KG1 (cell line): Measurements from ENCODE around the gene ZNF142.
A peak's percentile ranks its signal among the peaks of the same experiment; 100 is the strongest.

Experiments used
- DNase-seq: peaks from one replicate; lab custom pipeline; 2025; lab: John Stamatoyannopoulos, UW

ZNF142 gene

GRCh38 chr2:218659258-218659987, at the start of gene ZNF142, which contains the start of gene BCS1L:
ZNF142 (minus strand) TSS chr2:218659623; CDS start chr2:218656429, 3,194 bp downstream.
BCS1L (plus strand) TSS chr2:218659683; CDS start chr2:218660988, 1,305 bp downstream.
- peak; percentile 92 for DNase-seq

GRCh38 chr2:218708086-218708485, 48.7 kb upstream of the ZNF142 start:
- DNase-seq: no peak

- DNase-seq: no peak
Measured at GRCh38 chr2:218703341-218703740, 43.9 kb upstream of the ZNF142 start.

- DNase-seq: no peak
Measured at GRCh38 chr2:218701806-218702205, 42.4 kb upstream of the ZNF142 start.

- DNase-seq: no peak
Measured at GRCh38 chr2:218698885-218699284, 39.5 kb upstream of the ZNF142 start.

GRCh38 chr2:218694405-218695145, 35.2 kb upstream of the ZNF142 start:
- no peak for DNase-seq

- no peak for DNase-seq
Measured at GRCh38 chr2:218691234-218691633, 31.8 kb upstream of the ZNF142 start.

- peak; percentile 28 for DNase-seq
Measured at GRCh38 chr2:218687400-218688060, 28.1 kb upstream of the ZNF142 start.

- no peak for DNase-seq
Measured at GRCh38 chr2:218680061-218680460, 20.6 kb upstream of the ZNF142 start.

GRCh38 chr2:218679119-218679518, 19.7 kb upstream of the ZNF142 start:
- no peak for DNase-seq

GRCh38 chr2:218671654-218672566, 12.5 kb upstream of the ZNF142 start, which contains the start of the genes RNF25 and STK36:
RNF25 (minus strand) TSS chr2:218672002; CDS start chr2:218671970, 32 bp downstream.
STK36 (plus strand) TSS chr2:218672086; CDS start chr2:218672830, 744 bp downstream.
- DNase-seq: peak; percentile 52

- DNase-seq: no peak
Measured at GRCh38 chr2:218671097-218671653, 11.8 kb upstream of the ZNF142 start.

- no peak for DNase-seq
Measured at GRCh38 chr2:218664653-218665052, 5.2 kb upstream of the ZNF142 start.

- no peak for DNase-seq
Measured at GRCh38 chr2:218663901-218664300, 4.5 kb upstream of the ZNF142 start.

- DNase-seq: no peak
Measured at GRCh38 chr2:218662827-218663226, 3.4 kb upstream of the ZNF142 start.

GRCh38 chr2:218662377-218662776, 3.0 kb upstream of the ZNF142 start:
- no peak for DNase-seq

- no peak for DNase-seq
Measured at GRCh38 chr2:218659988-218660358, 550 bp upstream of the ZNF142 start.

- DNase-seq: peak; percentile 31
Measured at GRCh38 chr2:218658671-218659257, 659 bp downstream of the ZNF142 start.

- DNase-seq: no peak
Measured at GRCh38 chr2:218655751-218656150, 3.7 kb downstream of the ZNF142 start.

GRCh38 chr2:218648787-218649100, 10.7 kb downstream of the ZNF142 start:
- DNase-seq: no peak
